ENCODE data around the gene NFIL3. TPM values are rescaled to one million over a fixed set of nuclear protein-coding genes. Genes with fewer than 3 reads are reported as not detected.
"Not testable (repeated sequence)": the region's sequence is repeated elsewhere in the genome, so short reads cannot be mapped to it uniquely, and the experiment has no call there.

The NFIL3 gene, protein sequence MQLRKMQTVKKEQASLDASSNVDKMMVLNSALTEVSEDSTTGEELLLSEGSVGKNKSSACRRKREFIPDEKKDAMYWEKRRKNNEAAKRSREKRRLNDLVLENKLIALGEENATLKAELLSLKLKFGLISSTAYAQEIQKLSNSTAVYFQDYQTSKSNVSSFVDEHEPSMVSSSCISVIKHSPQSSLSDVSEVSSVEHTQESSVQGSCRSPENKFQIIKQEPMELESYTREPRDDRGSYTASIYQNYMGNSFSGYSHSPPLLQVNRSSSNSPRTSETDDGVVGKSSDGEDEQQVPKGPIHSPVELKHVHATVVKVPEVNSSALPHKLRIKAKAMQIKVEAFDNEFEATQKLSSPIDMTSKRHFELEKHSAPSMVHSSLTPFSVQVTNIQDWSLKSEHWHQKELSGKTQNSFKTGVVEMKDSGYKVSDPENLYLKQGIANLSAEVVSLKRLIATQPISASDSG
- polyA plus RNA-seq (ENCODE audit: low read depth in 6 of 6) = 1 to 10 TPM in 5 of 6 donors, under 1 TPM in 1; 0.91 to 4.4 (median 2.2) TPM

DNA sequence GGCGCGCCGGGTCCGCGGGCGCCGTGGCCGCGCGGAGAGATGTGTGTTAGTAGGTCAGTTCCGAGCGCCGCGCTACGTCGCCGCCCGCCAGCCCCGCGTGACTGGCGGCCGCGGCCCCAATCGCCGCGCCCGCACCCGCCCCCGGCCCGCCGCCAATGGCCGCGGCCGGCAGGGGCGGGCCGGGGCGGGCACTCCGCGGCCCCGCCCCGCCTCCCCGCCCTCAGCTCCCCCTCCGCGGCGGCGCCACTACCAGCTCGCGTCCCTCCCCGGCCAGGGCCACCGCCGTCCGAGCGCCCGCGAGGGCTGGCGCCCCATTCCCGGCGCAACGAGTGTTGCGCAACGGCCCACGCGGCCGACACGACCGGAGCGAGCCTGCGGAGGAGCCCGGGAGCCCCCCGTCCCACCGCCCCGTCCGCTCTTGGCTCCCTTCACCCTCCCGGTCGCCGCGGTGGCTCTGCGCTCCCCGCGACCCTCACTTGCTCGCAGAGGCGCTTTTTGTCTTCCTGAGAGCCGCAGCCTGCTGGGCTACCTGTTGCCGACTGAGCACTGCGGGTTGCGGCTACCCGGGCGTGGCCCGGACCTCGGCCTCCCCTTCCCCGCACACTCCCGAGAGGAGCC is at the start of gene NFIL3:
NFIL3 (minus strand) TSS at position 48 of the 618 bp plus-strand sequence. CDS start 13,098 bp downstream, outside the sequence.
- H3K9me3 Mint-ChIP-seq = no peaks in the 10 kb centered on the region
- H3K27me3 Mint-ChIP-seq = peaks cover 35 to 57% (median 42%) of the 10 kb centered on the region in 3 donors
- peak within 1 kb of the TSS; percentile 93 to 98 (median 96) for H3K4me3 Mint-ChIP-seq
- no peaks in the 10 kb centered on the region for H3K36me3 Mint-ChIP-seq
- H3K27ac Mint-ChIP-seq = peak within 1 kb of the TSS; percentile 87 to 97 (median 92)
- ATAC-seq (ENCODE audit: low read depth in 2 of 2) (peak; percentile 77 to 82), DNase-seq (peak; percentile 61)
- H3K4me1 Mint-ChIP-seq = peaks cover 37 to 41% (median 41%) of the 10 kb centered on the region in 3 donors

- not testable (repeated sequence) for H3K27ac Mint-ChIP-seq; ATAC-seq (ENCODE audit: low read depth in 2 of 2); DNase-seq; H3K4me3 Mint-ChIP-seq; H3K4me1 Mint-ChIP-seq
- Mint-ChIP-seq H3K9me3 (peaks cover 3 to 31% (median 15%) of the 10 kb centered on the region in 7 donors), H3K36me3 (peaks cover 0 to 18% of the 10 kb centered on the region in 2 donors), H3K27me3 (peaks cover 29 to 53% (median 33%) of the 10 kb centered on the region in 3 donors)
Observed at GRCh38 chr9:91471524-91471923, 47.9 kb upstream of the NFIL3 start.

GRCh38 chr9:91465420-91465819 is 41.8 kb upstream of the NFIL3 start:
- Mint-ChIP-seq H3K27ac (no peak overlapping the region), H3K36me3 (peaks cover 5 to 15% of the 10 kb centered on the region in 2 donors), H3K4me3 (no peak overlapping the region), H3K9me3 (peaks cover 11 to 43% (median 23%) of the 10 kb centered on the region in 7 donors), H3K4me1 (no peaks in the 10 kb centered on the region), H3K27me3 (peaks cover 25 to 30% (median 29%) of the 10 kb centered on the region in 3 donors)
- no peak for ATAC-seq (ENCODE audit: low read depth in 2 of 2)
- no peak for DNase-seq

DNA sequence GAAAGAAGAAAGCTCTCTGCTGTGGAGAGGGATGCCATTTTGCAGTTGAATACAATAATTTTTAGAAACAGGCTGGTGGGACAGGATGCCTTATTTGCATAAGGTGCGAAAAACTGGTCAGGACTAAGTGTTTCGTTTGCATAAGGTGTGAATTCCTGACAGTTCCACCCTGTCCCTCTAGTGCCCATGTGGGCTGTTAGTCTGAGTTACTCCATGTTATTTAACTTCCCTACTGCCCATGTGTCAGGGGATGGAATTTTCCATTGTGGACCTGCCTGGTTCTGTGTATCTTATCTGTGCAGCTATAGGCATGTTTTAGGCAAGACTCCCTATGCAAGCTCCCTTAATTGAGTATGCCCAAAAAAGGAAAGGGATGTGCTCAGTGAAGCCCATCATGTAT is 35.3 kb upstream of the NFIL3 start:
- H3K4me3 Mint-ChIP-seq = no peak overlapping the region

DNA sequence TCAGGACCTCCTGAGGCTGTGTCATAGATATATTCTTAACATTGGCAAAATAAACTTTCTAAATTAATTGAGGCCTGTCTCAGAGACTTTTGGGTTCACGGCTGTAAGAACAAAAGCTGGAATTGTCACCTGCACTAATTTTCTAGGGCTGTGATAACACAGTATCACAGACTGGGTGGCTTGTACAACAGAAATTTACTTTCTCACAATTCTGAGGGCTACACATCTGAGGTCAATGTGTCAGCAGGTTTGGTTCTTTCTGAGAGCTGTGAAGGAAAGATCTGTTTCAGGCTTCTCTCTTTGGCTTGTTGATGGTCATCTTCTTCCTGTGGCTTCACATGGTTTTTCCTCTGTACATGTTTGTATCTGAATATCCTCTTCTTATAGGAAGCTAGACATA is 29.2 kb upstream of the NFIL3 start:
- Mint-ChIP-seq H3K4me1 (no peaks in the 10 kb centered on the region), H3K4me3 (no peak overlapping the region), H3K27me3 (peaks cover 24 to 32% (median 26%) of the 10 kb centered on the region in 3 donors), H3K36me3 (no peaks in the 10 kb centered on the region), H3K9me3 (peaks cover 0 to 4% (median 0%) of the 10 kb centered on the region in 7 donors), H3K27ac (no peak overlapping the region)
- DNase-seq (no peak), ATAC-seq (ENCODE audit: low read depth in 2 of 2) (no peak)

More for the DNA sequence above, 35.3 kb upstream of the NFIL3 start:
- H3K4me1 Mint-ChIP-seq = no peaks in the 10 kb centered on the region
- H3K27ac Mint-ChIP-seq = no peak overlapping the region
- ATAC-seq (ENCODE audit: low read depth in 2 of 2) = no peak
- H3K9me3 Mint-ChIP-seq = peaks cover 0 to 8% (median 2%) of the 10 kb centered on the region in 7 donors
- peaks cover 7 to 37% (median 26%) of the 10 kb centered on the region in 3 donors for H3K27me3 Mint-ChIP-seq
- DNase-seq = no peak
- H3K36me3 Mint-ChIP-seq = no peaks in the 10 kb centered on the region

- Mint-ChIP-seq H3K27me3 (peaks cover 28 to 42% (median 34%) of the 10 kb centered on the region in 3 donors), H3K9me3 (peaks cover 0 to 4% (median 0%) of the 10 kb centered on the region in 7 donors), H3K36me3 (no peaks in the 10 kb centered on the region), H3K4me1 (no peaks in the 10 kb centered on the region), H3K27ac (no peak overlapping the region), H3K4me3 (no peak overlapping the region)
- no peak for ATAC-seq (ENCODE audit: low read depth in 2 of 2)
- DNase-seq = no peak
Observed at GRCh38 chr9:91451431-91452270, 28.0 kb upstream of the NFIL3 start.

GRCh38 chr9:91445135-91445534 is 21.5 kb upstream of the NFIL3 start:
- Mint-ChIP-seq H3K36me3 (peaks cover 0 to 10% of the 10 kb centered on the region in 2 donors), H3K27me3 (peaks cover 39 to 74% (median 40%) of the 10 kb centered on the region in 3 donors), H3K9me3 (peaks cover 12 to 19% (median 17%) of the 10 kb centered on the region in 7 donors), H3K4me1 (no peaks in the 10 kb centered on the region), H3K27ac (peak overlapping the region in 1 of 6 donors; percentile 44), H3K4me3 (no peak overlapping the region)
- ATAC-seq (ENCODE audit: low read depth in 2 of 2) (no peak), DNase-seq (no peak)

DNA sequence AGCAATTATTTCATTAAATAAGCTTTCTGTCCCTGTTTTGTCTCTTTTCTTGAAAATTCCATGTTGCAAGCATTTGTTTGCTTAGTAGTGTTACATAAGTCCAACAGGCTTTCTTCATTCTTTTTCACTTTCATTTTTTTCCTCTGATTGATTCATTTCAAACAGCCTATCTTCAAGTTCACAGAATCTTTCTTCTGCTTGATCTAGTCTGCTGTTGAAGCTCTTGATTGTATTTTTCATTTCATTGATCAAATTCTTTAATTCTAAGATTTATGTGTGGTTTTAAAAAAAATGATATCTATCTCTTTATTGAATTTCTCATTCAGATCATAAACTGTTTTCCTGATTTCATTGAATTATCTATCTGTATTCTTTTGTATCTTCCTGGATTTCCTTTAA is 20.4 kb upstream of the NFIL3 start:
- Mint-ChIP-seq H3K4me1 (no peaks in the 10 kb centered on the region), H3K27ac (no peak overlapping the region), H3K36me3 (peaks cover 0 to 10% of the 10 kb centered on the region in 2 donors), H3K4me3 (peak overlapping the region in 1 of 8 donors; percentile 22), H3K27me3 (peaks cover 35 to 75% (median 43%) of the 10 kb centered on the region in 3 donors), H3K9me3 (peaks cover 12 to 19% (median 17%) of the 10 kb centered on the region in 7 donors)
- ATAC-seq (ENCODE audit: low read depth in 2 of 2) (no peak), DNase-seq (no peak)

GRCh38 chr9:91443321-91443993 is 19.8 kb upstream of the NFIL3 start:
- H3K4me1 Mint-ChIP-seq = no peaks in the 10 kb centered on the region
- H3K27ac Mint-ChIP-seq = no peak overlapping the region
- H3K36me3 Mint-ChIP-seq = peaks cover 0 to 10% of the 10 kb centered on the region in 2 donors
- no peak overlapping the region for H3K4me3 Mint-ChIP-seq
- peaks cover 12 to 19% (median 17%) of the 10 kb centered on the region in 7 donors for H3K9me3 Mint-ChIP-seq
- ATAC-seq (ENCODE audit: low read depth in 2 of 2) (no peak), DNase-seq (no peak)
- H3K27me3 Mint-ChIP-seq = peaks cover 35 to 80% (median 43%) of the 10 kb centered on the region in 3 donors

DNA sequence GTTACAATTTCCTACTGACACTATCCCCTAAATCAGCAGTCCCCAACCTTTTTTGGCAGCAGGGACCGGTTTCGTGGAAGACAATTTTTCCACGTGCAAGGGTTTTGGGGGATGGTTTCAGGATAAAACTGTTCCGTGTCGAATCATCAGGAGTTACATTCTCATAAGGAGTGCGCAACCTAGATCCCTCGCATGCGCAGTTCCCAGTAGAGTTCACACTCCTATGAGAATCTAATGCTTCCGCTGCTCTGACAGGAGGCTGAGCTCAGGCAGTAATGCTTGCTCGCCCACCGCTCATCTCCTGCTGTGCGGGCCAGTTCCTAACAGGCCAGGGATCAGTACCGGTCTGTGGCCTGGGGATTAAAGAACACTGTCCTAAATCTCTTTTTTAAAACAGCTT is 13.2 kb upstream of the NFIL3 start:
- no peak for ATAC-seq (ENCODE audit: low read depth in 2 of 2)
- no peak overlapping the region for H3K4me3 Mint-ChIP-seq
- H3K4me1 Mint-ChIP-seq = no peaks in the 10 kb centered on the region
- H3K36me3 Mint-ChIP-seq = no peaks in the 10 kb centered on the region
- H3K9me3 Mint-ChIP-seq = peaks cover 0 to 3% (median 0%) of the 10 kb centered on the region in 7 donors
- peaks cover 21 to 61% (median 36%) of the 10 kb centered on the region in 3 donors for H3K27me3 Mint-ChIP-seq
- no peak for DNase-seq
- no peak overlapping the region for H3K27ac Mint-ChIP-seq

DNA sequence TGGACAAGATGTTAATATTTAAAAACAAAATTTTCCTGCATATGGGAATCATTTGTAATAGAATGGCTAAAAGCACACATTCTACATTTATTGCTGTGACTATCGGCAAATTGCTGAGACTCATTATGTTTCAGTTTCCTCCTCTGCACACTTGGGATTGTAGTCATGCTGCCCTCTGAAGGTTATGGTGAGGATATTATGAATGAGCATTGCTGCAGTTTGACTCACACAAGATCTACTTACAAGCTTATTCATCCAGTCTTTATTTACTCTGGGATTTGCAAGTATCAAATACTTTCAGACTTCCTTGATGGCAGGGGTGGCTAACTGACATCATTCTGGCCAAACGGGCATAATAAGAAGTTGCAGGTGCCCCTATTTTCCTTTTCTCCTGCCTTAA is 9.5 kb upstream of the NFIL3 start:
- ATAC-seq (ENCODE audit: low read depth in 2 of 2) = peak; percentile 50 to 58
- Mint-ChIP-seq H3K27me3 (peaks cover 22 to 43% (median 25%) of the 10 kb centered on the region in 3 donors), H3K4me1 (no peaks in the 10 kb centered on the region), H3K36me3 (no peaks in the 10 kb centered on the region), H3K27ac (no peak overlapping the region), H3K9me3 (peaks cover 0 to 1% (median 0%) of the 10 kb centered on the region in 7 donors), H3K4me3 (no peak overlapping the region)
- DNase-seq = no peak

GRCh38 chr9:91431485-91431884 is 7.9 kb upstream of the NFIL3 start:
- H3K4me3 Mint-ChIP-seq = no peak overlapping the region
- ATAC-seq (ENCODE audit: low read depth in 2 of 2) (no peak), DNase-seq (no peak)
- H3K36me3 Mint-ChIP-seq = no peaks in the 10 kb centered on the region
- H3K9me3 Mint-ChIP-seq = peaks cover 0 to 1% (median 0%) of the 10 kb centered on the region in 7 donors
- H3K27ac Mint-ChIP-seq = no peak overlapping the region
- no peaks in the 10 kb centered on the region for H3K4me1 Mint-ChIP-seq
- peaks cover 18 to 34% (median 21%) of the 10 kb centered on the region in 3 donors for H3K27me3 Mint-ChIP-seq

Data from naive B cell (primary cell).